Medulla oblongata (tissue), 1 donor: ENCODE measurements around the gene FSTL5.

Experiments used
- DNase-seq: peaks from one replicate; pipeline ENCODE4 v3.0.0-alpha.2; 2015; ENCODE audit errors: extremely low spot score

The FSTL5 gene

GRCh38 chr4:161704653-161705052 lies 459.1 kb downstream of the FSTL5 start:
- no peak for DNase-seq

DNA sequence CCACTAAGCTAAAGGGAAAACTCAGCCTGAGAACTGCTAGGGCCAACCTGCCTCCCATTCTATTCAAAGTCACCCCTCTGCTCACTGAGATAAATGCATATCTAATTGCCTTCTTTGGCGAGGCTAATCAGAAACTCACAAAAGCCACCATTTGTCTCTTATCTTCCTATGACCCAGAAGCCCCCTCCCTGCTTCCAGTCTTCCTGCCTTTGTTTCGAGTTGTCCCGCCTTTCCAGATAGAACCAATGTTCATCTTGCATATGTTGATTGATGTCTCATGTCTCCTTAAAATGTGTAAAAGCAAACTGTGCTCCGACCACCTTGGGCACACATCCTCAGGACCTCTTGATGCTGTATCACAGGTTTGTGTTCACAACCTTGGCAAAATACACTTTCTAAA lies 459.8 kb downstream of the FSTL5 start:
- no peak for DNase-seq

GRCh38 chr4:161702287-161702686 lies 461.5 kb downstream of the FSTL5 start:
- no peak for DNase-seq

DNA sequence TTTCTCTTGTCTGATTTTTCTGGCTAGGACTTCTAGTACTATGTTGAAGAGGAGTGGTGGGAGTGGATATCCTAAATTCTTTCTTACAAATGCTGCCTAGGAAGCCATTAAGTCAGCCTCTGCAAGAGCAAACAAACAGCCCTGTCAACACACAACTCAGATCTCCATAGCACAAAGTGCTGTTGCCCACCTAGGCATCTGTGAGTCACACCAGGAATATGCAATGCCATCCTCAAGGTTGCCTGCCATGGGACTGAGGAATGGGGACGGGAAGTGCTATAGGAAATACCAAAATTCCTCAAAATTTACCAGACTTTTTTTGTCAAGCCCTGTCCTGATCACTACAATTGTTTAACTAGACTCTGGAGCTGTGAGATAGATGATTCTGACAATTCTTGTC lies 466.9 kb downstream of the FSTL5 start:
- no peak for DNase-seq

- no peak for DNase-seq
Measured at GRCh38 chr4:161680146-161680545, 483.7 kb downstream of the FSTL5 start.

DNA sequence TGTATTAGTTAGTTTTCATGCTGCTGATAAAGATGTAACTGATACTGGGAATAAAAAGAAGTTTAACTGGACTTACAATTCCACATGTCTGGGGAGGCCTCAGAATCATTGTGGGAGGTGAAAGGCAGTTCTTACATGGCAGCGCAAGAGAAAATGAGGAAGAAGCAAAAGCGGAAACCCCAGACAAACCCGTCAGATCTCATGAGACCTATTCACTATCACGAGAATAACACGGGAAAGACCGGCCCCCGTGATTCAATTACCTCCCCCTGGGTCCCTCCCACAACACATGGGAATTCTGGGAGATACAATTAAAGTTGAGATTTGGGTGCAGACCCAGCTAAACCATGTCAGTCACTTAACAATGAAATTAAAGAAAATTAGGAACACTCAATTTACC lies 499.1 kb downstream of the FSTL5 start:
- DNase-seq, result no peak

DNA sequence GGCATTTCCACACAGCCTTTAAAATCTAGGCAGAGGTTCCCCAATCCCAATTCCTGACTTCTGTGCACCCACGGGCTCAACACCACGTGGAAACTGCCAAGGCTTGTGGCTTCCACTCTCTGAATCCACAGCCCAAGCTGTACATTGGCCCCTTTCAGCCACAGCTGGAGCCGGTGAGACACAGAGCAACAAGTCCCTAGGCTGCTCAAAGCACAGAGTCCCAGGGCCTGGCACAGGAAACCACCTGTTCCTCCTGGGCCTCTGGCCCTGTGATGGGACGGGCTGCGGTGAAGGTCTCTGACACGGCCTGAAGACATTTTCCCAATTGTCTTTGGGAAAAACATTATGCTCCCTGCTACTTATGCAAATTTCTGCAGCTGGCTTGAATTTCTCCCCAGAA lies 500.0 kb downstream of the FSTL5 start:
- DNase-seq, result no peak

GRCh38 chr4:161658676-161659075 lies 505.1 kb downstream of the FSTL5 start:
- DNase-seq, result no peak

DNA sequence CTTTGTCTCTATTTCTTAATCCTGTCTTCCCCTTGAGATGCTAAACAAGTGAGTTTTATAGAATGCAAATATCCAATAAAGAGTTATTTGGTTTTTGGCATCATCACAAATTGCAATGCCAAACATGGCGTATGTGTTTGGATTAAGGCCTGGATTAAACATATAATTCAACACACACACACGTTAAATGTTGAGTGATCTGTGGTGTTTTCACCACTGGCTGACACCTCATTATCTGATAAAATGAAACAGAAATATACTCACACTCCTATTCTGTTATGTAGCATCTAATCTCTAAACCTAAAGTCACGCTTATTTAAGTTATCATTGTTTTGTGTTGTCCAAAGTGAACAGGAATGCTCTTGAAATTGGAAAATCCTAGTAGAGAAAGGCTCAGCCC lies 506.2 kb downstream of the FSTL5 start:
- DNase-seq, result no peak

- no peak for DNase-seq
Measured at GRCh38 chr4:161656594-161656993, 507.2 kb downstream of the FSTL5 start.

- no peak for DNase-seq
Measured at GRCh38 chr4:161655148-161655547, 508.7 kb downstream of the FSTL5 start.

DNA sequence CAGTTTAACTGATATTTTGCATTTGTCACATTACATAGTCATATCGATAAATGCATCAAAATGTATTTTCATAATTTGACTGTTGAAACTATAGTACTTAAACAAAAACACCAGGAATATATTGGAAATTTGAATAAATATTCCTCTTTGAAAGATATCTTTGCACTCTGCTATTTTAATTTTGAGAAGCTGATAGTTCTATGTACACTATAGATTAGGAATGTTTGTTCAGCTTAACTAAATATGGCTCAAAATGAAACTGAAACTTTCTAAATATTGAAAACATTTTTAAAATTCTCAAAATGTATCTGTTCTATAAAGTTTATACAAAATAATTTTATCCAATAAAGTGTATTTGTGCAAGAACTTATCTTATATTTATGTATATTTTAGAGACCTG lies 510.1 kb downstream of the FSTL5 start:
- DNase-seq, result no peak

DNA sequence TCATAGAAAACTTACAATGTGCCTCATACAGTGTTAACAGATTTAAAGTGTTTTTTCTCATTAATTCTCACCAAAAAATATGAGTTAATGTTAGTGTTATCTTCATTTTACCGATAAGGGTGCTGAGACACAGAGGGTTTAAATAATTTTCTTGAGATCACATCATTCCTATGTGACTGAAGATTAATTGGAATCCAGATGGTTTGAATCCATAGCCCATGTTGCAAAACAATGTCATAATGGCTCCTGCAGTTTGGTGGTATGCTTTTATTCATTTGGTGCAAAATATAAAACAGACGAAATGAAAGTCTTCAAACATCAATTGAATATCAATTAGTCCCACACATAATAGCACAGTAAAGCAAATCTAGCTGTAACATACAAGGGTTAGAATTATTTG lies 512.2 kb downstream of the FSTL5 start:
- DNase-seq, result no peak

GRCh38 chr4:161650812-161651211 lies 513.0 kb downstream of the FSTL5 start:
- DNase-seq, result peak; percentile 78

DNA sequence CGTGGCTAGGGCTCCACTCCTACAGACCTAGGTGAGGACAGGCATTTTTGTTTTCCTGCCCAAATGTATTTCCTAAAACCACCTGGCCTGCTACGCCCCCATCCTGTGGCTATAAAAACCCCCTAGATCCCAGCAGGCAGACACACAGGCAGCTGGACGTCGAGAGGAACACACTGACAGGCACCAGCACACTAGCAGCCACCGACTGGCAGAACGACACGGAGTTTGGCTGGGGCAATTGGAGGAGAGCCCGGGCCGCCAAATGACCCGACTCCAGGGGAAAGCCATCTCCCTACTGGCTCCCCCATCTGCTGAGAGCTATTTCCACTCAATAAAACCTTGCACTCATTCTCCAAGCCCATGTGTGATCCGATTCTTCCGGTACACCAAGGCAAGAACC lies 516.0 kb downstream of the FSTL5 start:
- DNase-seq, result no peak

DNA sequence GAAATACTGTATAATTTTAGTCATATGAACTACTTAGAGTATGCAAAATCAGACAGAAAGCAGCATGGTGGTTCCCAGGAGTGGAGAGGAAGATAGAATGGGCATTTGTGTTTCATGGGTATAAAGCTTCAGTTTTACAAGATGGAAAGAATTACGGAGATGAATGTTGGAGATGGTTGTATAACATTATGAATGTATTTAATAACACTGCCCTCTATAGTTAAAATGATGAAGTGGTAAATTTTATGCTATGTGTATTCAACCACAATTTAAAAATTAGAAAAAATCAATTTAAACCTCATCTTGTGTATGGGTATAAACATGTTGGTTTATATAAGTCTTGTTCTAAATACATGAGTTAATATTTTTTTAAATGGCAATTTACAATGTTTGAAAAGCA lies 521.1 kb downstream of the FSTL5 start:
- no peak for DNase-seq

DNA sequence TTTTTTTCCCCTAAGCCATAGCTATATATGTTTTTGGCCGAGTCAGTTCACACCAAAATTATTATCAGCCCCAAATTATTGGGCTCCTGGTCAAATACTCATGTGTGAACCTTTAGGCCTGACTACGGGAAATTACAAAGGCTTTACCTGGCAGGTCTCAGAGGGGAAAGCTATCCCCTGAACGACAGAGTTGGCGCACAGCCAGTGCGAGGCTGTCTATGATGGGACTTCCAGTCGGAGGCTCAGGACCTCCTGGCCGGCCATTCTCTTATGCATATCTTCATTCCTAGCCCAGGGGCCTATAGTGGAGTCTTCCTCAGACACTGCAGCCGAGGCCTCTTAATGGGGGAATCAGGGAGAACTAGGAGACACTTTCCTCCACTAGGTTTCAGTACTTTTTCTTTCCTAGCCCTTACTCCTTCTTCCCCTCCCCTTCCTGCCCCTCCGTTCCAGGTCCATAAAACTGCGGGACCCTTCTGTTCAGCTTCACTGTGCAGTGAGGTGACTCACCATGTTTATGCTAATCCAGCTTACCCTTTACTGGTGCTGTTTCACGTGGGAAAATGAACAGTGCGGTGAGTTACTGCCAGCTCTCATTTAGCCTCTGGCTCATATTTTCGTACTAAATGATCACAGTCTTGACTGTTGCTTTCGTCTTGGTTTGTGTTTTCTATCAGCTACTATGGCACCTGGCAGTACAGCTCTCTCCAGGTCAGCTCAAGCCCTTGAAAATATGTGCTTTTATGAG lies 533.9 kb downstream of the FSTL5 start:
- no peak for DNase-seq

DNA sequence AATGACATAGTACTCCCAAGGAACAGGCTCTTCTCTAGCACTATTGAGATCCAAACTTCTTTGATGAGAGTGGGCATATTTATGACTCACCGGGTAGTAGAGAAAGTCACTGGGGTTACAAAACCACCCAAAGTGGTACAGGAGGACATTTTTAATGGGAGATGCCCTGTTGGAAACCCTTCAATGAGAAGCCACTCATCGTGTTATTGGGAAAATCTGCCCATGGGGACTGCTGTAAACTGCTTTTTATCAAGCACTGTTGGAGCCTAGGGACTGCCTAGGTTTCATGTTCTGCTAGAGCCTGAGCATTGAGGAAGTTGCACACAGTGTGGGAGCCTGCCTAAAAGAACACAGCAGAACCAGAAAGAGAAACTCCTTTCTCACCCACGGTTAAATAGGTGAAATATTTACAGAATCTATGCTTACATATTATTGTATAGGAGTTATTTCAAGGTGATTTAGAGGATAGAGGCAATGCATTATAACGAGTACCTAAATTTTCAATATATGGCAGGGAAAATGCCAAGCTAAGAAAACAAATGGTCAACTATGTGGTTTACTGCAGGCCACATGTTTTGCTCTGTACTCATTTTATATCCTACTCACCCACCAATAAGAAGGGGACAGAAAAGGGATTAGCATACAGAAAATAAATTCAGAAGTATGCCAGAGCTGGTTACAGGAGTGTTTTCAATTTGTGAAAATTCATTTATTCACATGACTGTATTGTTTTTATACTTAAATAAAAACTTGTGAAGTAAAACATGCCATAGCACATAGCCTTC lies 559.1 kb downstream of the FSTL5 start:
- peak; percentile 39 for DNase-seq

GRCh38 chr4:161601011-161601410 lies 562.8 kb downstream of the FSTL5 start:
- no peak for DNase-seq

GRCh38 chr4:161595230-161595771 lies 568.5 kb downstream of the FSTL5 start:
- no peak for DNase-seq

GRCh38 chr4:161585011-161585410 lies 578.8 kb downstream of the FSTL5 start:
- DNase-seq, result no peak

DNA sequence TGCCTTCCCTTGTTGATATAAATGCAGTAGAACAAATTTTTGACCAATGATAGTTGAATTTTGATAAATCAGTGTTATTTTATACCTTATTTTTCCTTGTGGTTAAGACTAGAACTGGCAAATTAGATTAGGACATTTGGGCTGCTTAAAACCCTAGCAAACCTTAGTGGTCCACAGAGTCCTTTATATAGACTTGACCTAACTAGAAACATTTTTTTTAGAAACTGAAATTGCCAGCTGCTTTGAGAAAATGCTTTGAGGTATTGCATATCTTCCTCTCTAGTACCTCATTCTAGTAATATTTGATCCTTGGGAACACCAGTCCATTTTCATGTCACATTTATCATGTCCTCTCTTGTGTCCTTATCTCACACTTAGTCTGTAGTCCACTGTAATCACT lies 580.3 kb downstream of the FSTL5 start:
- DNase-seq, result no peak
